ENCODE measurements around the gene PLB1.
A peak's percentile ranks its signal among the peaks of the same experiment; 100 is the strongest.

PLB1 gene

GRCh38 chr2:28566521-28567041, 70.7 kb downstream of the PLB1 start:
- DNase-seq, result peak; percentile 89

- DNase-seq, result peak; percentile 24
Observed at GRCh38 chr2:28567061-28567471, 71.2 kb downstream of the PLB1 start.

GRCh38 chr2:28568036-28568435, 72.2 kb downstream of the PLB1 start:
- no peak for DNase-seq

- no peak for DNase-seq
Observed at GRCh38 chr2:28568533-28568932, 72.7 kb downstream of the PLB1 start.

GRCh38 chr2:28570431-28570830, 74.6 kb downstream of the PLB1 start:
- DNase-seq, result no peak

GRCh38 chr2:28576714-28577113, 80.9 kb downstream of the PLB1 start:
- no peak for DNase-seq

- no peak for DNase-seq
Observed at GRCh38 chr2:28577791-28578680, 82.2 kb downstream of the PLB1 start.

GRCh38 chr2:28578774-28579173, 82.9 kb downstream of the PLB1 start:
- no peak for DNase-seq

- DNase-seq, result no peak
Observed at GRCh38 chr2:28579606-28580005, 83.7 kb downstream of the PLB1 start.

GRCh38 chr2:28580078-28580477, 84.2 kb downstream of the PLB1 start:
- no peak for DNase-seq

- no peak for DNase-seq
Observed at GRCh38 chr2:28581312-28581711, 85.5 kb downstream of the PLB1 start.

- no peak for DNase-seq
Observed at GRCh38 chr2:28582152-28582551, 86.3 kb downstream of the PLB1 start.

GRCh38 chr2:28582595-28582994, 86.7 kb downstream of the PLB1 start:
- DNase-seq, result no peak

GRCh38 chr2:28583899-28584553, 88.2 kb downstream of the PLB1 start:
- DNase-seq, result peak; percentile 85

- peak; percentile 35 for DNase-seq
Observed at GRCh38 chr2:28586867-28587266, 91.0 kb downstream of the PLB1 start.

GRCh38 chr2:28587526-28588291, 91.8 kb downstream of the PLB1 start:
- no peak for DNase-seq

GRCh38 chr2:28588292-28588670, 92.4 kb downstream of the PLB1 start:
- no peak for DNase-seq

GRCh38 chr2:28589746-28590463, 94.0 kb downstream of the PLB1 start:
- no peak for DNase-seq

GRCh38 chr2:28590496-28591301, 94.8 kb downstream of the PLB1 start:
- DNase-seq, result no peak

- DNase-seq, result no peak
Observed at GRCh38 chr2:28591711-28592335, 96.0 kb downstream of the PLB1 start.

GRCh38 chr2:28592481-28592880, 96.6 kb downstream of the PLB1 start:
- no peak for DNase-seq
